ENCODE results near the gene ANKS1A.
"Not testable (repeated sequence)": the region's sequence is repeated elsewhere in the genome, so short reads cannot be mapped to it uniquely, and the experiment has no call there.

ANKS1A gene

GRCh38 chr6:35093783-35094182 lies 204.7 kb downstream of the ANKS1A start:
- no peak for DNase-seq

- no peak for DNase-seq
These were observed 205.1 kb downstream of the ANKS1A start for GRCh38 chr6:35094183-35094582.

DNA sequence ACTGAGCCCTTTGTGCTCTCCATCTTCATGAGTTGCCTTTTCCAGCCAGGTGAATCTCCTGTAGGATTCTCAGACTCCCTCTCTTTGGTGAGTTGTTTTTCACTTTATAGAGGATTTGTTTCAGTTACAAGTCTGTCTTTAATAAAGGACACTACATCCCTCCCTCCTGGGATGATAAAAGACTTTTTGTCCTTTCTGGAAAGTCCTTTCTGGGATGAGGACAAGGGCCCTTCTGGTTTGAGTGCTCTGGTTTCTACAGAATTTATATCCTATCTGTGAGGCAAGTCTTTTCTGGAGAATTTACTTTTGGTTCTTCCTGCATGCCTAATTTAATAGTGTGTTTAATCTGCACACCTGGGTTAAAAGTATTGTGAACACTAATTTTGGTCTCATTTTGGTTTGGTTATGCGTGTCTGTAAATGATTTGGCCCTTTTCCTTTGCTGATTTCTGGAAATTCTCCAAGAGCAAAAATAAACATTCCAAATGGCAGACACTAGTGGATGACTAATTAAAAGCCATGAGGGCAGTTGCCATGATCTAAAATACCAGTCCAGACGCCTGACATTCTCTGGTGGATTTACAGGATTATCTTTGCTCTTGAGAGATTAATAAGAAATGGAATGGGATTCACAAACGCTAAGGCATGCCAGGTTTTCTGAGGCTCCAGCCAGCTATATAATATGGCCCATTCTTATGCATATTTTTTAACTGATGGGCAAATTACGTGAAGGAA lies 207.2 kb downstream of the ANKS1A start:
- no peak for DNase-seq

- DNase-seq, result no peak
These were observed 210.1 kb downstream of the ANKS1A start for GRCh38 chr6:35099116-35099515.

- no peak for DNase-seq
These were observed 216.0 kb downstream of the ANKS1A start for GRCh38 chr6:35105078-35105477.

DNA sequence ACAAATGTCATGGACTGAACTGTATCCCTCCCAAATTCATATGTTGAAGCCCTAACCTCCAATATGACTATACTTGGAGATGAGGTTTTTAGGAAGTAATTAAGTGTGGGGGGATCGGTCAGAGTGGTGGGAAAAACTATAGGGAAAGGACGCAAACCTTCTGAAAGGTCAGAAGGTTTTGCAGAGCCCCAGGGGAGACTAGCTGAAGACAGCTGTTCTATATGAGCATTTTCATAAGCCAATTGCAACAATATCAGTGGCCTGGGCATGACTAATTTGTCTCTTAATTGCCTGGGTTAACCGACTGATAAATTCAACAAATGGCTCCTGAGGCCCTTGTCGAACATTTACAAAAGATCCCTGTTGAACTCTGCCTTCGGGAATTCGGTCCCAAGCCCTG lies 217.0 kb downstream of the ANKS1A start:
- not testable (repeated sequence) for DNase-seq

DNA sequence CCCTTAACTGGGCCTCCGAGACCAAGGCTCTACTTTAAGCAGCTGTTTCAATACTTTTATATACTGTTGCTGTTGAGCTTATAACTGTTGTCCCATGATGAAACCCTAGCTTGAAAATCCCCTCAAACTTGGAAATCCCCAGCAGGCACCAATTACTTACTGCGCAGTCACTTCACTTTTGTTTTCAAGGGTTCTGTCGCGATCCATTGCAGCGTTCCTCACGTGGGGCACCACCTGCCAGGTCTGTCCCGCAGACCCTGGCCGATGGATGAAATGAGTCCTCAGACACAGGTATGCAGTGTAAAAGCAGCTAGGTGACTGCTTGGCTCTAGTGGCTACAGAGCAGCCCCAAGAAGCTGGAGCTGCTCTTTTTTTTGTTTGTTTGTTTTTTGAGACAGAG lies 218.2 kb downstream of the ANKS1A start:
- DNase-seq, result not testable (repeated sequence)

- not testable (repeated sequence) for DNase-seq
These were observed 218.7 kb downstream of the ANKS1A start for GRCh38 chr6:35107761-35108160.

- DNase-seq, result no peak
These were observed 219.3 kb downstream of the ANKS1A start for GRCh38 chr6:35108309-35108885.

DNA sequence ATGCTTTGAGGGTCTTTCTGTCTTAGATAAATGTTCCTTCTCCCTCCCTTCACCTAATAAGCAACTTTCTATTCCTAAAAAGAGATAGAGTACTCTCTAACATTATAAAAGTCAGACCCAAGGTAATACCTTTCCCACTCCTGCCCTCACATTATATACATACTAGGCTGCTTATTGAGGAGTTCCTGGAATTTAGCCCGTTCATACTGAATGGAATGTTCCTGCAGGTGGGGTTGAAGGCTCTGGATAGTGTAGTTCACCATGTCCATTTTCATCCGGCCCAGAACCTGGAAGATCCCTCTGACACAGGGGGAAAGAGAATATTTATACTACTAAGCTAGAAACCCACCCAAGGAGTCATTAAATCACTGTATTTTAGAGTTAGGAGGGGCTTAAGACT lies 231.7 kb downstream of the ANKS1A start:
- DNase-seq, result no peak

DNA sequence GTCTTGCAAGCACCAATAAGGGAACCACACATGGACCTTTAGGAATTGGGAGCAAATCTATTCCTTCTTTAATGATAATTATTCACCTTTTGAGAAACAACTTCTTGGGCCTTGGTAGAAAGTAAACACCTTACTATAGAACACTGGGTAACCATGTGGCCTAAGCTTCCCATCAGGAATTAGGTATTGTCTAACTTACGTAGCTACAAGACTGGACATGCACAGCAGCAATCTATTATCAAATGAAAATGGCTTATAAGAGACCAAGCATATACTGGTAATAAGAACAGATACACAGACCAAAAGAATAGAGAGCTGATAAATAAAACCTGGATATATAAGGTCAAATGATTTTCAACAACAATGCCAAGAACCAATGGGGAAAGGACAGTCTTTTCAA lies 235.3 kb downstream of the ANKS1A start:
- no peak for DNase-seq

DNA sequence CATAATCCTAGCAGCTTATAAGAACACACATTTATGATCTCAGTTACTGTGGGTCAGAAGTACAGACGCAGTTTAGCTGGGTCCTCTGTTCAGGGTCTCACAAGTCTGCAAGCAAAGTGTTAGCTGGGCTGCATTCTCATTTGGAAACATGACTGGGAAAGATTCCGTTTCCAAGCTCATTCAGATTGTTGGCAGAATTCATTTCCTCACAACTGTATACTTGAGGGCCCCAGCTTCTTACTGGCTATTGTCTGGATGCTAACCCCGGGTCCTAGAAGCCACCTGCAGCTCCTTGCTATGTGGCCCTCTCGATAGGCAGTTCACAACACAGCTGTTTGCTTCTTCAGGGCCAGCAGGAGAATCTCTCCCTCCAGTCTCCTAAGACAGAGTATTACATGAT lies 239.0 kb downstream of the ANKS1A start:
- no peak for DNase-seq

- DNase-seq, result no peak
These were observed 239.4 kb downstream of the ANKS1A start for GRCh38 chr6:35128496-35128895.

DNA sequence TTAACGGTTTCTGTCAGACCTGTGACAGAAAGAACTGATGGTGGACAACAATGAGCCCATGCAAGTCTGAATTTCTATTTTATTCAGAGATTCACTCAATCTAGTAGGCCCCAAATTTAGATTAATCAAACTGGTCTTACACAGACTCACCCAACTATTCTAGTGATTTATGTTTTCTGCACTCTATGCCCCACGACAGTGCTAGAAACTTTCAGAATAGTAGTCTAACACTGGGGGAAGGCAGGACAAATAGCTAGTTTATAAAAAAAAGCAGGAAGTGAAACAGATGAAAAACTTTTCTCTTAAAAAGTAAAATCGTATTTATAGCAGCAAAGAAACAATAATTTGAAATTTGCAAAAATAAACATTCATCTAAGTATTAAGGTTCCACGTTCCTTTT lies 247.1 kb downstream of the ANKS1A start:
- DNase-seq, result no peak

DNA sequence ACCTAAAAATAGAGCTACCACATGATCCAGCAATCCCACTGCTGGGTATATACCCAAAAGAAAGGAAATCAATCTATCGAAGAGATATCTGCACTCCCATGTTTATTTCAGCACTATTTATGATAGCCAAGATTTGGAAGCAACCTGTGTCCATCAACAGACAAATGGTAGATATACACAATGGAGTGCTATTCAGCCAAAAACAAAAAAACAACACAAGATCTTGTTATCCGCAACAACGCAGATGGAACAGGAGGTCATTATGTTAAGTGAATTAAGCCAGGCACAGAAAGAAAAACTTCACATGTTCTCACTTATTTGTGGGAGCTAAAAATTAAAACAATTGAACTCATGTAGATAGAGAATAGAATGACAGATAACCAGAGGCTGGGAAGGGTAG lies 249.1 kb downstream of the ANKS1A start:
- DNase-seq, result not testable (repeated sequence)

- DNase-seq, result no peak
These were observed 250.4 kb downstream of the ANKS1A start for GRCh38 chr6:35139470-35139869.

GRCh38 chr6:35139924-35140638 lies 251.0 kb downstream of the ANKS1A start:
- peak in 30 of 51 donors; percentile 2 to 67 (median 21) for DNase-seq

- DNase-seq, result no peak
These were observed 251.6 kb downstream of the ANKS1A start for GRCh38 chr6:35140639-35141006.
